ENCODE data around the gene DTL. TPM values are rescaled to one million over a fixed set of nuclear protein-coding genes. Genes with fewer than 3 reads are reported as not detected.
"Not testable (repeated sequence)": the region's sequence is repeated elsewhere in the genome, so short reads cannot be mapped to it uniquely, and the experiment has no call there.

DTL gene
- total RNA-seq, 2 experiments from 2014 or later = 92.0 to 95.9 TPM

GRCh38 chr1:212024469-212025149 lies 10.9 kb upstream of the DTL start:
- Mint-ChIP-seq H3K27ac (no peak overlapping the region), H3K4me1 (ENCODE audit: low read depth) (peaks cover 6% of the 10 kb centered on the region), H3K27me3 (no peaks in the 10 kb centered on the region), H3K9me3 (peaks cover 7% of the 10 kb centered on the region), H3K4me3 (no peak overlapping the region), H3K36me3 (ENCODE audit: low read depth) (peaks cover 33% of the 10 kb centered on the region)
- POLR2A ChIA-PET = no interaction called here
- CTCF ChIA-PET = interaction anchor here (0.8 to 6.1 kb wide), 2 partner anchors 11 to 12 kb away, joined by 3 to 38 read pairs; partner anchors contain the start of genes DTL and INTS7
- DNase-seq (no peak), ATAC-seq (no peak)
- intact Hi-C loops (cut with micrococcal nuclease) = no loop called here
- TF ChIP-seq, protein P1, sequence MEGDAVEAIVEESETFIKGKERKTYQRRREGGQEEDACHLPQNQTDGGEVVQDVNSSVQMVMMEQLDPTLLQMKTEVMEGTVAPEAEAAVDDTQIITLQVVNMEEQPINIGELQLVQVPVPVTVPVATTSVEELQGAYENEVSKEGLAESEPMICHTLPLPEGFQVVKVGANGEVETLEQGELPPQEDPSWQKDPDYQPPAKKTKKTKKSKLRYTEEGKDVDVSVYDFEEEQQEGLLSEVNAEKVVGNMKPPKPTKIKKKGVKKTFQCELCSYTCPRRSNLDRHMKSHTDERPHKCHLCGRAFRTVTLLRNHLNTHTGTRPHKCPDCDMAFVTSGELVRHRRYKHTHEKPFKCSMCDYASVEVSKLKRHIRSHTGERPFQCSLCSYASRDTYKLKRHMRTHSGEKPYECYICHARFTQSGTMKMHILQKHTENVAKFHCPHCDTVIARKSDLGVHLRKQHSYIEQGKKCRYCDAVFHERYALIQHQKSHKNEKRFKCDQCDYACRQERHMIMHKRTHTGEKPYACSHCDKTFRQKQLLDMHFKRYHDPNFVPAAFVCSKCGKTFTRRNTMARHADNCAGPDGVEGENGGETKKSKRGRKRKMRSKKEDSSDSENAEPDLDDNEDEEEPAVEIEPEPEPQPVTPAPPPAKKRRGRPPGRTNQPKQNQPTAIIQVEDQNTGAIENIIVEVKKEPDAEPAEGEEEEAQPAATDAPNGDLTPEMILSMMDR (IDR thresholded peaks at IDR 0.05) = no peak

- H3K27ac Mint-ChIP-seq; DNase-seq; H3K9me3 Mint-ChIP-seq; POLR2A ChIA-PET; ATAC-seq; H3K4me3 Mint-ChIP-seq; intact Hi-C loops (cut with micrococcal nuclease); H3K27me3 Mint-ChIP-seq: not testable (repeated sequence)
- CTCF ChIA-PET = interaction anchor here (0.7 to 6.1 kb wide), 3 partner anchors 7 to 430 kb away, joined by 3 to 38 read pairs (median 5); partner anchors contain the start of genes DTL and INTS7
- Mint-ChIP-seq H3K4me1 (ENCODE audit: low read depth) (peaks cover 31% of the 10 kb centered on the region), H3K36me3 (ENCODE audit: low read depth) (peaks cover 46% of the 10 kb centered on the region)
These were observed 7.8 kb upstream of the DTL start for GRCh38 chr1:212027727-212028126.

DNA sequence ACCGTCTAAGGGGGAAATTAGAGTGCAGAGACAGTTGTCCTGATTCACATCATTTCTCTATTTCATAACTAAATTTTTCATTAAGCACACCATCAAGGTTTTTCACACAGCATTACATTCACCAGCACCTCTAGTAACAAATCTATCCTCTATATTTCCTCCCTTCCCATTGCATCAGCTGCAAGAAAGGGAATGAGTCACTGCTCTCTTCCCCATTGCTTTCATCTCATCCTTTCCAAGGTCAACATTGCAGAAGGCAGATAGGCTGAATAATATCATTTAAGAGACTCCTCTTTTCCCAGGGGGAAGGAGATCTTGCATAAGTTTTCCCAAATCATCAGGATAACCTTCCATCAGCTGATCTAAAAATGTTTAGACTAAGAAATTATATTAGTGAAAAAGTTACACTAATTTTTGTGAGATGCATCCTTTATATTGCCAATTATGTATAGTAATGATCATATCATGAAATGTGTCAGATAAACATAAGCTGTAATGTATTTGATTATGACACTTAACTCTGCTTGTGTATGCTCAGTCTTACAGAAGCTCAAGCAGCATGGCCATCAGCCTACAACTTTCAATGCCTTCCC lies 4.5 kb upstream of the DTL start:
- Mint-ChIP-seq H3K4me3 (no peak overlapping the region), H3K27ac (peak overlapping the region; percentile 16), H3K4me1 (ENCODE audit: low read depth) (peaks cover 39% of the 10 kb centered on the region), H3K9me3 (no peaks in the 10 kb centered on the region), H3K36me3 (ENCODE audit: low read depth) (peaks cover 33% of the 10 kb centered on the region), H3K27me3 (no peaks in the 10 kb centered on the region)
- TF ChIP-seq, protein P1 (IDR thresholded peaks at IDR 0.05) = no peak
- ChIA-PET POLR2A (interaction anchor here (0.7 kb wide), 1 partner anchor 25 kb away, joined by 3 read pairs; no protein-coding TSS in a partner anchor), CTCF (interaction anchor here (8.2 kb wide), 1 partner anchor 351 kb away, joined by 97 read pairs; no protein-coding TSS in a partner anchor)
- no peak for DNase-seq
- no peak for ATAC-seq
- intact Hi-C loops (cut with micrococcal nuclease) = loop anchor here (5.0 to 10.0 kb wide), 2 partner anchors 96 to 334 kb away; no protein-coding TSS in a partner anchor

- ChIA-PET POLR2A (interaction anchor here (0.6 to 3.1 kb wide), 17 partner anchors 10 to 333 kb away, joined by 3 to 13 read pairs (median 4); no protein-coding TSS in a partner anchor), CTCF (interaction anchor here (0.6 to 8.2 kb wide), 39 partner anchors 10 to 749 kb away, joined by 3 to 97 read pairs (median 7); partner anchors contain the start of genes NEK2 and PPP2R5A)
- peaks cover 52% of the 10 kb centered on the region for H3K4me1 Mint-ChIP-seq (ENCODE audit: low read depth)
- ATAC-seq = no peak
- intact Hi-C loops (cut with micrococcal nuclease) = loop anchor here (2.0 to 10.0 kb wide), 4 partner anchors 100 to 354 kb away; partner anchors contain the start of gene LPGAT1
- H3K4me3 Mint-ChIP-seq = peak overlapping the region; percentile 97
- no peak for DNase-seq
- TF ChIP-seq, protein P1 (IDR thresholded peaks at IDR 0.05) = no peak
- H3K36me3 Mint-ChIP-seq (ENCODE audit: low read depth) = peaks cover 56% of the 10 kb centered on the region
- H3K27ac Mint-ChIP-seq = peak overlapping the region; percentile 100
- H3K27me3 Mint-ChIP-seq = peaks cover 1% of the 10 kb centered on the region
- H3K9me3 Mint-ChIP-seq = no peaks in the 10 kb centered on the region
These were observed 929 bp upstream of the DTL start for GRCh38 chr1:212034516-212035122.

All from activated CD8-positive, alpha-beta T cell treated with anti-CD3 and anti-CD28 coated beads for 36 hours (primary cell).